Measurements from ENCODE around the gene CBR3.
"Not testable (repeated sequence)": the region's sequence is repeated elsewhere in the genome, so short reads cannot be mapped to it uniquely, and the experiment has no call there.

CBR3 gene

GRCh38 chr21:36134803-36135390, at the start of gene CBR3:
TSS of gene CBR3 (plus strand) at chr21:36135079. CDS start at chr21:36135193, 114 bp downstream.
- DNase-seq = peak in 1 of 2 donors; percentile 36

DNA sequence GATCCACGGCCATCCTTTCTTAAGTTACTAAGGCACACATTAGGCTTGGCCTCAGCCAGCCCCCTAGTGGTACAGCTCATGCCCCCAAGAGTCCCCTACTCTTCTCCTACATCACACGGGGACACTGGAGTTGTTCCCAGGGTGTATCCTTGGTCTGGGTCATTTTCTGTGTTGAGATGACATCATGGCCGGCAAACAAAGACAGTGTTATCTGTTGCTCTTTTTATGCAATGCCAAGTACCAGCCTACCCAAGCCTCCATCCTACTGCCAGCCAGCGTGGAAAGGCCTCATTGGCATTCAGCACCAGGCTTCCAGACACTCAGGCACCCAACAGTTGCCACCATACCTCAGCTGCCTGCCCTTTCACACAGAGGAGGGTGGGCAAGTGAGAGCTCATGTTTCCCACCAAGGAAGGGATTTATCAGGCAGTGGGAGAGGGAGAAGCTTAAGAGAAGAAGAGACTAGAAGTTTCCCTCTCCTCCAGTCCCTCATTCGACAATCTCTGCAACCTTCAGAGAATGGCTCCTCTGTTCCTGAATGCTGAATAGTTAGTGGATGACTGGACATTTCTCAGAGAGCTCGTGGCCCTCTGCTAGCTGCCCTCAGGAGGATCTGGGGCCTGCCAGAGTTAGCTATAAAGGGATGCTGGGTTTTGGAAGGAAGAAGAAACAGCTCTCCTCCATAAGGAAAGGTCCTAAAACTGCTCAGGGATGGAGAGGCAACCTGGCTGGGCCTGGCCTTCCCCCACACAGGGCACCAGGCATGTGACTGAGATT, 47.3 kb upstream of the CBR3 start:
- DNase-seq = no peak

DNA sequence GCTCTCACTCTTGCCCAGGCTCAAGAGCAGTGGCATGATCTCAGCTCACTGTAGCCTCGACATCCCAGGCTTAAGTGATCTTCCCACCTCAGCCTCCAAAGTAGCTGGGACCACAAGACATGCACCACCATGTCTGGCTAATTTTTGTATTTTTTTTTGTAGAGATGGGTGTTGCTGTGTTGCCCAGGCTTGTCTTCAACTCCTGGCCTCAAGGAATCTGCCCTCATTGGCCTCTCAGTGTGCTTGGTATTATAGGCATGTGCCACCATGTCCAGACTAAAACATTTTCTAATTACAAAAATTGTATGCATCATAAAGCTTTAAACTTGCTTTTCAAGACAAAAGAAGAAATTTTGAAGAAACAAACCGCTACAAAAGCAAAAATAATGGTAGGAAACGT, 44.9 kb upstream of the CBR3 start:
- no peak for DNase-seq

GRCh38 chr21:36092681-36093080, 42.2 kb upstream of the CBR3 start:
- no peak for DNase-seq

GRCh38 chr21:36093512-36093911, 41.4 kb upstream of the CBR3 start:
- no peak for DNase-seq

- no peak for DNase-seq
Measured at GRCh38 chr21:36096398-36097290, 38.2 kb upstream of the CBR3 start.

DNA sequence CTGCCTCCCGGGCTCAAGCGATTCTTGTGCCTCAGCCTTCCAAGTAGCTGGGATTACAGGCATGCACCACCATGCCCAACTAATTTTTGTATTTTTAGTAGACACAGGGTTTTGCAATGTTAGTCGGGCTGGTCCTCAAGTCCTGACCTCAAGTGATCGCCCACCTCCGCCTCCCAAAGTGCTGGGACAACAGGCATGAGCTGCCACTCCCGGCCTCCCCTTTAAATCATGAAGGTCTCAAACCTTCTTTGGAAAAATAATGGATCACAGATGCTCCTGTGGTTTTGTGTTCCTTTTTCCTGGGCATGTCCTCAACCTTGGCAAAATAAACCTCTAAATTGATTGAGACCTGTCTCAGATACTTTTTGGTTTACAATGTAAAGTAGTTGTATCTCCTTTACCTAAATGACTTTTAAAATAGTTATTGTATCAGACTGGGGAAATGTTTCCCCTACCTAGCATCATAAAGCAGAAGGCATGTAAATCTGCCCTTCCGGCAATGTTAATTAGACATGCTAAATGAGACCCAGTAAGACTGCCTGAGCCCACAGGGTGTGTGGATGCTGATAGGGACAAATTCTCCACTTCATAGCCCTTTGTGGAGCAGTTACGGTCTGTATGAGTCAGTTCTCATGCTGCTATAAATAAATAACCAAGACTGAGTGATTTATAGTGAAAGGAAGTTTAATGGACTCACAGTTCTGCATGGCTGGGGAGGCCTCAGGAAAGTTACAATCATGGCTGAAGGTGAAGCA, 37.3 kb upstream of the CBR3 start:
- no peak for DNase-seq

DNA sequence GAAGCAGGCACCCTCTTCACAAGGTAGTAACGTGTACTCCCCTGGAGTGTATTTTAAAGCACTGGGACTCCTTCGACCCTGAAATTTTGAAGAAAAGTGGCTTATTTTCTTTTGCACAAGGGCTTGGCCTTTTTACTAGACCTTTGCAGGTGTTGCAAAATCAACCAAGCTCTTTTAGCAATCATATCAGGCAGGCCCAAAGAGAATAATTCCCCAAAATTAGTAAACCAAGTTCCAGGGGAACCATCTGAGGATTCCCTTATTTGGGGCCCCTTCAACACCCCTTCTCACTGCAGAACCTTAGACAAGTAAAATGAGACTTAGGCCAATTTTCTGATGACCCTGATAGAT, 36.7 kb upstream of the CBR3 start:
- DNase-seq = no peak

- no peak for DNase-seq
Measured at GRCh38 chr21:36099000-36099399, 35.9 kb upstream of the CBR3 start.

DNA sequence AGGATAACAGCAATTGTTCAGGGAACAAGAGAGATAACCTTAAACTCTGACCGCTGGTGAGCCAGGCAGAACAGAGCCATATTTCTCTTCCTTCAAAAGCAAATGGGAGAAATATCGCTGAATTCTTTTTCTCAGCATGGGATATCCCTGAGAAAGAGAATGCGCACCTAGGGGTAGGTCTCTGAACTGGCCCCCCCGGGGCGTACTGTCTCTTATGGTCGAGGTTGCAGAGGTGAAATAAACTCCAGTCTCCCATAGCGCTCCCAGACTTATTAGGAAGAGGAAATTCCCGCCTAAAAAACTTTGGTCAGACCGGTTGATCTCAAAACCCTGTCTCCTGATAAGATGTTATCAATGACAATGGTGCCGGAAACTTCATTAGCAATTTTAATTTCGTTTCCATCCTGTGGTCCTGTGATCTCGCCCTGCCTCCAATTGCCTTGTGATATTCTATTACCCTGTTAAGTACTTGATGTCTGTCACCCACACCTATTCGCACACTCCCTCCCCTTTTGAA, 35.1 kb upstream of the CBR3 start:
- DNase-seq = not testable (repeated sequence)

DNA sequence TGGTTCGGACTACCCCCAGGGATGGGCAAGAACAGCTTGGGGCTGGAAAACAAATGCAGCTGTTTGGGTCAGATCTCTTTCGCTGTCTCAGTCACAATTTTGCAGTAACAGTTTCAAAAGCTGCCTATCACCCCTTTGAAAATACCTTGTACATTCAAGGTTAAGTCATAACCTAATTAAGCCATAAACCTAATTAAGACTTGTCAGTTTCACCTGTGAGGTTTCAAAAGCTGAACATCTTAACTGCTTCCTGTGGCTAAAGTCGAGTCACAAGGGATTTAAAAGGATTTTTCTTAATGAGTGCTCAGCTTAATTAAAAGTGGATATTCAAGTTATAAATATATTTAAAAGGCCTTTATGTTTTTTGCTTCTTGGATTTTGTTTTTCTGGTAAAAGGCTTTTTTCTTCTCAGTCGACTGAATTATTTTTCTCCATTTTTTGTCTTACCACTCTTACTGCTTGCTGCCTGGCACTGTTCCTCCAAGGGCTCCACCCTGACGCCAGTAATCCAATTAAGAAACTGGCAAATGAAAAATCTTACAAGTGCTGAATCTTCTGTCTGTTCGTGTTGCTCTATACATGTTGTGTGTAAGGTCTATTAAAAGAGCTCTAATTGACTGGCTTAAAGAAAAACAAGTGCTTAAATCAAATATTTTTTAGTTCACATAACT, 33.8 kb upstream of the CBR3 start:
- no peak for DNase-seq

DNA sequence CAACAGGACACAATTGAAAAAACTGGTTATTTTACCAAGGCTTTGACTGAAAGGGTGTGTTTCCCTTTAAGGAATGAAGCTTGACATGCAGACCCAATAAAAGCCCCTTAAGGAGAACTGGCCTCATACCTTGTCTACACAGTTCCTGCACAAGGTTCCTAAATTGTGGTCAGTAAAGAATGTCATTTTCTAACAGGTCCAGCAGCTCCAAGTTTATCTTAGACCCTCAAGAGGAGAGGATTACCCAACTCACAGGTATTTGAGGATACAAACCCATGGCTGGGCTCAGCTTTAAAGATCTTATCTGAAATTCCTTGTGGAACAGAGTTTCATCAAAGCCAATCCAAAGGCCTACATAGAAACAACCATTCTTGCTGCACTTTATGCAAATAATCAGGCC, 31.4 kb upstream of the CBR3 start:
- DNase-seq = no peak

- peak; percentile 44 to 45 for DNase-seq
Measured at GRCh38 chr21:36104317-36105300, 30.3 kb upstream of the CBR3 start.

DNA sequence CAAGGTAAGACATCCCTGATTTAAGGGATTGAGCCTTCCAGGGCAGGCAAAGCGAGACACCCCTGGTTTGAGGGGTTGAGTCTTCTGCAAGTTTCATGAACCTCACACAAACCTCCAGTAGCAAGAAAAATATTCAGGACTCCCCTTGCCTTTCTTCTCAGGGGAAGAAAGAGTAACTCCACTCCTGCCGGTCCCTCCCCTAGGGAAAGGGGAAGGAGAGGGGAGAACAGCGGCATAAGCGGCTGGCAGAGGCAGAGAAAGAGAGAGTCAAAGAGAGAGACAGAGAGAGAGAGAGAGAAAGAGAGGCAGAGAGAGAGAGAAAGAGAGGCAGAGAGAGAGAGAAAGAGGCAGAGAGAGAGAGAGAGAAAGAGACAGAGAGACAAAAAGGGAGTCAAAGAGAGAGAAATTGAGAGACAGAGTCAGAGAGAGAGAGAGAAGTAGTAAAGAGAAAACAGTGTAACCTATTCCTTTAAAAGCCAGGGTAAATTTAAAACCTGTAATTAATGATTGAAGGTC, 29.5 kb upstream of the CBR3 start:
- DNase-seq = no peak

GRCh38 chr21:36109868-36110267, 25.0 kb upstream of the CBR3 start:
- DNase-seq = no peak

- no peak for DNase-seq
Measured at GRCh38 chr21:36111238-36111637, 23.6 kb upstream of the CBR3 start.

- DNase-seq = peak in 1 of 2 donors; percentile 64
Measured at GRCh38 chr21:36113647-36114428, 21.0 kb upstream of the CBR3 start.

GRCh38 chr21:36115138-36115730, 19.6 kb upstream of the CBR3 start:
- no peak for DNase-seq

DNA sequence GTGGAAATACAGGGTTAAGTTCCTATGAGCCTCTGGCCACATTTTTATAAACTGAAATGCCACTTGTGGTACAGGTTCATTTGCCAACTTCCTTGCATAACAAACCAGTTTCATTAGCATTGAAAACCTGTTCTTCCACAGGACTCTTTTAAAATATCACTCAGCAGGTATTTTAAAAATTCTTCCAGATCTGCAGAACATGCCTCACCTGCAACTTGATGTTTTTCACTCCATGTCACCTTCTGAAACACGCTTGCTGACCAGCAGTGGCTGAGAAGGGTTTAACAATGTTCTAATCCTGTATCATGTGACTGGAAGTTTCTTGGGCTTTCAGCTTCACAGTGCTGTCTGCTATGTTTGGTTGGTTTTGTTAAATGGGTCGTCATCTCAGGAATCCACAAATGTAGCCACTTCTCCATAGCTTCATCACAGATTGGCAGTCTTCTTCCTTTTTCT, 17.6 kb upstream of the CBR3 start:
- no peak for DNase-seq

Data from CD4-positive, alpha-beta T cell treated with Interleukin-1 beta for 1 hour (primary cell).